CD4-positive, alpha-beta T cell treated with Interleukin-1 beta for 1 hour (primary cell): Measurements from ENCODE around the gene BCKDK.
"Not testable (repeated sequence)": the region's sequence is repeated elsewhere in the genome, so short reads cannot be mapped to it uniquely, and the experiment has no call there.

Source experiments
- DNase-seq, 2 donors: peaks; one replicate each; pipeline ENCODE4 v3.0.0-alpha.2; 2020 to 2022

Gene BCKDK

DNA sequence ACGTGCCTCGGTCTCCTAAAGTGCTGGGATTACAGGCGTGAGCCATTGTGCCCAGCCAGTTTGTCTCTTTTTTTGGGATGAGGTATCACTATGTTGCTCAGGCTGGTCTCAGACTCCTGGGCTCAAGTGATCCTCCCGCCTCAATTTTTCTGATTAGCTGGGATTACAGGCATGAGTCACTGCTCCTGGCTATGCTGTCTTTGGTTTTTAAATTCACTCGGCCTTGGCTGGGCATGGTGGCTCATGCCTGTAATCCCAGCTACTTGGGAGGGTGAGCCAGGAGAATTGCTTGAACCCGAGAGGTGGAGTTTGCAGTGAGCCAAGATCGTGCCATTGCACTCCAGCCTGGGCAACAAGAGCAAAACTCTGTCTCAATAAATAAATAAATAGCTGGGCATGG is 36.2 kb downstream of the BCKDK start:
- DNase-seq, result not testable (repeated sequence)

DNA sequence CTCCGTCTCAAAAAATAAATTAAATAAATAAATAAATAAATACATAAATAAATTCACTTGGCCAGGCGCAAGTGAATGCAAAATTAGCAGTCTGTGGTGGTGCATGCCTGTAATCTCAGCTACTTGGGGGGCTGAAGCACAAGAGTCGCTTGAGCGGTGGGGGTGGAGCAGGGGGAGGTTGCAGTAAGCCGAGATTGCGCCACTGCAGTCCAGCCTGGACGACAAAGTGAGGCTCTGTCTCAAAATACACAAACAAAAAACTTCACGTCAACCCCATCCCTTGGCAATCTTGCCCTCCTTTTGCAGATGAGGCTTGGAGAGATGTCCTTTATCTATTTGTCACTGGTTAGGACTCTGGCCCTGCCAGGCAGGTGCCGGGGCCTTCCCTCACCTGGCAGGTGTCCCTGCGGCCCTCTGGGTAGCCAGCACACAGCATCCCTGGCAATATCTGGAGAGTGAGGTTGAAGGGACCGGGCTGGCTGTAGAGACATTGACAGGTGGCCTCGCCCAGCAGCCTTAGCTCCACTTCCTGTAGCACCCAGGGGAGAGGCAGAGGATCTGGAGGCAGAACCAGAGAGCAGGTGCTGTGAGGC is 37.3 kb downstream of the BCKDK start:
- DNase-seq, result no peak

GRCh38 chr16:31147574-31147973 is 39.4 kb downstream of the BCKDK start:
- DNase-seq, result no peak

DNA sequence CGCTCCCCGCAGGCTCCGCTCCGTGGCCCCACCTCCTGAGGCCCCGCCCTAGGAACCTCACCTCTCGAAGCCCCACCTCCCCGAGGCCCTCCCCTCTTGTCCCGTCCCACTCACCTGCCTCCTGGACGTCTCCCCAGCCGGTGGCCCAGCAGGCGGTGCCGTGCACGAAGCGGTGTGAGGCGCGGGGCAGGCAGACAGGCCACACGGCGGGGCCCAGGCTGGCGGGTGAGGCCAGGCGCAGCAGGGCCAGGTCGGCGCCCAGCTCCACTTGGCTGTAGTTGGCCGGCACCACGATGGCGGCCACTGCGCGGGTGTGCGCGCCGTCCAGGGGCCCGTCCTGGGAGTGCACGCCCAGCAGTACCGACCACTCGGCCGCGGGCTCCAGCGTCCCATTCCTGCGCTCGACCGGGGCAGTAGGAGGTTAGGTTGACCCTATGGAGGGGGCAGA is 40.1 kb downstream of the BCKDK start:
- no peak for DNase-seq

DNA sequence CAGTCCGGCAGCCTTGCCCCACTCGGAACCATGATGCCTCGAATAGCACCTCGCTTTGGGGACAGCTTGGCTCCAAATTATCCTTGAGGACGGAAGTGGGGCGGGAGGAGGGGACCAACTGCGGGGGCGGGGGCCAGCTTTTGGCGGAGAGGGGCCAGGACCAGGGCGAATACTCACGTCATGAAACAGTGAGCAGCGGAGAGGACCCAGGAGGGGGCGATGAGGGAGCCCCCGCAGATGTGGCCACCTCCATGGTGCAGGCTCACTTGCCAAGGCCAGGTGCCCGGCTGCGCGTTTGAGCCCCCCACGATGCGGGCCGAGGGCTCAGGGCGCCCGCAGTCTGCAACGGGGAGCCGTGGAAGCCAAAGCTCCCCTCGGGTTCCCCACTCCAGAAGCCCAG is 40.7 kb downstream of the BCKDK start:
- DNase-seq, result no peak

- DNase-seq, result no peak
Observed at GRCh38 chr16:31149332-31149731, 41.1 kb downstream of the BCKDK start.

- no peak for DNase-seq
Observed at GRCh38 chr16:31149894-31150890, 42.0 kb downstream of the BCKDK start, which contains the start of gene PRSS36. TSS of gene PRSS36 (minus strand) at chr16:31150066. CDS start at chr16:31150035, 31 bp downstream.

DNA sequence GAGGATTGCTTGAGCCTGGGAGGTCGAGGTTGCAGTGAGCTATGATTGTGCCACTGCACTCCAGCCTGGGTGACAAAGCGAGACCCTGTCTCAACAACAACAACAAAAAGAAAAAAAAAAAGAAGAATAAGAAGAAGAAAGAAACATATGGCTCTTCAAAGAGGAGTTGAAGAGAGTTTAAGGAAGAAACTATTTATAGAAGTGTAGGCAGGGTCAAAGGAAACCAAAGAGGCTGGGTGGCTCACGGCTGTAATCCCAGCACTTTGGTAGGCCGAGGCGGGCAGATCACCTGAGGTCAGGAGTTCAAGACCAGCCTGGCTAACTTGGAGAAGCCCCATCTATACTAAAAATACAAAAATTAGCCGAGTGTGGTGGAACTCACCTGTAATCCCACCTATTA is 42.8 kb downstream of the BCKDK start:
- not testable (repeated sequence) for DNase-seq

DNA sequence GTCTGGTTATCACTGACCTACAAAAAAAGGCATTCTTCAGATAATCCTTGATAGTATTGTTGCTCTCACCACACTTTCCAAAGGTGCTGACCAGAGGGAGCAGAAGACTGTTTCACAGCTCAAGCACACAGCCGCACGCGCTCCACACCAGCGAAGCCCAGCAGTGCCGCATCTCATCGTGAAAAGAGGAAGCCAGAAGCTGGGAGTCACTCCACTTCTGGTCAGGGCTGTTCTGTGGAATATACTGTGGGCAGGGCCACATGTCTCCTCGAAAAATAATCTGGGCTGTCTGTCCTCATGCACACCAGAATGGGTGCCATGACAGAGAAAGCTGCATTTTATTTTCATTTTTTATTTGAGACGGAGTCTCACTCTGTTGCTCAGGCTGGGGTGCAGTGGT is 49.0 kb downstream of the BCKDK start:
- peak in 1 of 2 donors; percentile 40 for DNase-seq
